K562 (cell line): Measurements from ENCODE around the gene C1orf167. TPM values are rescaled to one million over a fixed set of nuclear protein-coding genes. Genes with fewer than 3 reads are reported as not detected.

Experiments used
- ATAC-seq: fragments of 200-7000 bp; cut with Tn5 transposase; 3 replicates; pipeline ENCODE4 v1.9.1; 2020; ENCODE audit warnings: moderate library complexity
- BruUV-seq: library from RNA; stranded (reverse); fragments of 400-500 nt; replicated peaks from 2 replicates; lab custom pipeline; 2021; lab: Mats Ljungman, UMichigan
- CTCF ChIA-PET: fragments of 300-600 bp; formaldehyde crosslinking; extraction: SDS; loops from one replicate; lab custom pipeline; 2021; ENCODE audit warnings: low intra/inter-chr PET ratio; lab: Yijun Ruan, JAX
- POLR2A ChIA-PET: fragments of 300-600, 350-650 bp; sonication (Branson Sonifier 250); formaldehyde crosslinking; extraction: SDS; loops from one replicate; lab custom pipeline; 2021; ENCODE audit warnings: antibody characterized with exemption, inconsistent platforms; lab: Yijun Ruan, JAX
- DNase-seq, 4 experiments: peaks; one replicate each; pipeline versions ENCODE4 v3.0.0 to v3.0.0-alpha.2; 2011 to 2018; ENCODE audit warnings: low spot score in 3 of 4, mixed read lengths in 3 of 4; ENCODE audit errors: extremely low read depth in 1 of 4
- FAIRE-seq: peaks from 2 replicates; lab custom pipeline; 2011; peaks lifted over from hg19 to GRCh38; lab: Jason Lieb, UNC
- H2AFZ ChIP-seq: 2 replicates; pipeline ENCODE4 v1.6.0; 2011; ENCODE audit warnings: low read depth, low read length, control low read depth, inconsistent platforms
- H3K27ac ChIP-seq: fragments of 200-600 bp; 3 replicates; pipeline ENCODE4 v1.8.0; 2011; ENCODE audit warnings: low read depth, mild to moderate bottlenecking, control low read depth, inconsistent platforms, low read length, moderate library complexity, mixed read lengths; ENCODE audit errors: extremely low read depth
- H3K27me3 ChIP-seq, 2 experiments: fragments of 300-600 bp in 1 of 2; 2 replicates in 1 of 2; 3 replicates in 1 of 2; pipeline versions ENCODE4 v1.6.0 to v1.8.0; 2011; ENCODE audit warnings: inconsistent platforms in 2 of 2, low read length in 2 of 2, mild to moderate bottlenecking in 1 of 2, mixed read lengths in 1 of 2, moderate library complexity in 1 of 2; ENCODE audit not compliant: control insufficient read depth in 2 of 2, insufficient read depth in 2 of 2
- H3K36me3 ChIP-seq: fragments of 300-600 bp; 3 replicates; pipeline ENCODE4 v1.8.0; 2011; ENCODE audit warnings: mild to moderate bottlenecking, low read length, inconsistent platforms; ENCODE audit not compliant: control insufficient read depth, insufficient read depth
- H3K4me1 ChIP-seq, 2 experiments: fragments of 200-600 bp in 1 of 2; replicated peaks in 1 of 2; 2 replicates in 1 of 2; 3 replicates in 1 of 2; pipeline versions ENCODE4 v1.5.1 to v1.8.0; 2011; ENCODE audit warnings: inconsistent platforms in 2 of 2, low read length in 2 of 2, mild to moderate bottlenecking in 1 of 2, mixed read lengths in 1 of 2, moderate library complexity in 1 of 2; ENCODE audit not compliant: control insufficient read depth in 2 of 2, insufficient read depth in 2 of 2
- H3K4me2 ChIP-seq: 2 replicates; pipeline ENCODE4 v1.6.1; 2011; ENCODE audit warnings: low read length, control low read depth, inconsistent platforms, mixed read lengths; ENCODE audit not compliant: insufficient read depth
- H3K4me3 ChIP-seq: fragments of 200-600 bp; sonication (generic), shearing (Covaris generic); 2 replicates; pipeline ENCODE4 v1.5.1; 2016; ENCODE audit warnings: control low read depth, inconsistent platforms
- H3K79me2 ChIP-seq: fragments of 200-600 bp; 3 replicates; pipeline ENCODE4 v1.8.0; 2011; ENCODE audit warnings: low read length, inconsistent platforms; ENCODE audit not compliant: control insufficient read depth, insufficient read depth
- H3K9ac ChIP-seq, 2 experiments: 2 replicates each; pipeline versions ENCODE4 v1.6.0 to v1.6.1; 2011; ENCODE audit warnings: low read depth in 2 of 2, low read length in 2 of 2, control low read depth in 1 of 2, inconsistent platforms in 1 of 2, mild to moderate bottlenecking in 1 of 2, mixed read lengths in 1 of 2; ENCODE audit not compliant: insufficient read depth in 1 of 2
- H3K9me1 ChIP-seq: one replicate; pipeline ENCODE4 v1.6.0; 2011; ENCODE audit warnings: inconsistent platforms, mild to moderate bottlenecking, low read length, moderate library complexity; ENCODE audit not compliant: control insufficient read depth, insufficient read depth
- H3K9me3 ChIP-seq: replicated peaks from 2 replicates; pipeline ENCODE4 v1.5.1; 2011; ENCODE audit warnings: low read depth, low read length, inconsistent platforms; ENCODE audit not compliant: control insufficient read depth, insufficient read depth
- H4K20me1 ChIP-seq: replicated peaks from 2 replicates; pipeline ENCODE4 v1.6.1; 2011; ENCODE audit warnings: low read length, inconsistent platforms, mixed read lengths; ENCODE audit not compliant: control insufficient read depth, insufficient read depth
- E2F3 ChIP-seq: fragments of 250-450 bp; sonication (Bioruptor Pico); IDR thresholded peaks from 2 replicates; pipeline ENCODE4 v1.4.0; 2020; ENCODE audit warnings: mild to moderate bottlenecking
- ELK1 ChIP-seq: sonication (generic); formaldehyde crosslinking; IDR thresholded peaks from 2 replicates; pipeline ENCODE4 v1.8.1; 2022; ENCODE audit warnings: missing genetic modification reagents
- ILF3 ChIP-seq: fragments of 450-650 bp; IDR thresholded peaks from 2 replicates; pipeline ENCODE4 v1.6.1; 2018; ENCODE audit warnings: antibody characterized with exemption, mild to moderate bottlenecking, moderate library complexity, borderline replicate concordance
- KAT7 ChIP-seq: sonication (generic); formaldehyde crosslinking; IDR thresholded peaks from 2 replicates; pipeline ENCODE4 v1.8.0; 2022; ENCODE audit warnings: missing genetic modification reagents, mild to moderate bottlenecking, borderline replicate concordance
- KLF10 ChIP-seq: fragments of 250-450 bp; sonication (Bioruptor Pico); IDR thresholded peaks from 2 replicates; pipeline ENCODE4 v1.6.1; 2021; ENCODE audit warnings: matching md5 sums
- KLF16 ChIP-seq: IDR thresholded peaks from 2 replicates; pipeline ENCODE4 v1.6.1; 2016; ENCODE audit warnings: antibody characterized with exemption
- MEF2D ChIP-seq: conservative IDR thresholded peaks from 2 replicates; pipeline ENCODE4 v1.6.1; 2016; ENCODE audit warnings: low read depth, missing genetic modification characterization, missing compliant biosample characterization
- MNT ChIP-seq, 2 experiments: fragments of 450-650 bp; conservative IDR thresholded peaks; 2 replicates each; pipeline ENCODE4 v1.6.1; 2017; ENCODE audit warnings: mild to moderate bottlenecking in 2 of 2, moderate library complexity in 2 of 2
- MTA3 ChIP-seq: fragments of 450-650 bp; formaldehyde crosslinking; IDR thresholded peaks from 2 replicates; pipeline ENCODE4 v1.6.1; 2017; ENCODE audit warnings: mild to moderate bottlenecking, borderline replicate concordance
- MYC ChIP-seq, 2 experiments: fragments of 250-450 bp in 1 of 2; sonication (Bioruptor Pico) in 1 of 2; IDR thresholded peaks; 2 replicates each; pipeline versions ENCODE4 v1.5.1 to v1.6.1; 2012 to 2021; ENCODE audit warnings: low read depth in 2 of 2, borderline replicate concordance in 1 of 2, improper control_type of control experiment in 1 of 2, low read length in 1 of 2, mild to moderate bottlenecking in 1 of 2, moderate library complexity in 1 of 2
- NCOA1 ChIP-seq: fragments of 450-650 bp; IDR thresholded peaks from 2 replicates; pipeline ENCODE4 v1.6.1; 2016; ENCODE audit warnings: low read depth
- NFRKB ChIP-seq: fragments of 450-650 bp; IDR thresholded peaks from 2 replicates; pipeline ENCODE4 v1.6.1; 2016; ENCODE audit warnings: low read depth
- PHB ChIP-seq: fragments of 250-450 bp; sonication (Bioruptor Pico); IDR thresholded peaks from 2 replicates; pipeline ENCODE4 v1.5.0; 2021
- SUPT5H ChIP-seq: fragments of 450-650 bp; IDR thresholded peaks from 2 replicates; pipeline ENCODE4 v1.6.1; 2016
- ZBED1 ChIP-seq: IDR thresholded peaks from 2 replicates; pipeline ENCODE4 v1.6.1; 2014
- ZBTB5 ChIP-seq: fragments of 450-650 bp; IDR thresholded peaks from 2 replicates; pipeline ENCODE4 v1.6.1; 2017; ENCODE audit warnings: antibody characterized with exemption
- ZNF511 ChIP-seq: sonication (generic); formaldehyde crosslinking; IDR thresholded peaks from 2 replicates; pipeline ENCODE4 v1.8.0; 2022; ENCODE audit warnings: mild to moderate bottlenecking, missing genetic modification reagents
- ZSCAN29 ChIP-seq: fragments of 450-650 bp; IDR thresholded peaks from 2 replicates; pipeline ENCODE4 v1.6.1; 2017
- WGBS: fragments of 100-300 bp; shearing (Covaris generic); methylation state at CpG from one replicate; pipeline ENCODE4 v1.1.6; 2016; ENCODE audit warnings: low coverage, mixed read lengths; ENCODE audit not compliant: insufficient coverage; ENCODE audit errors: missing lambda C conversion rate; 5-methylcytosine and 5-hydroxymethylcytosine counted together
- in situ Hi-C: fragments of 300-500 bp; cut with MboI; formaldehyde crosslinking; loops from 4 replicates; pipeline ENCODE4 v1.15.0; 2018; ENCODE audit warnings: inconsistent platforms, mixed read lengths
- intact Hi-C: fragments of 100-400 bp; cut with micrococcal nuclease; formaldehyde crosslinking; loops from 2 replicates; pipeline ENCODE4 v1.14.2; 2022
- polyA plus RNA-seq, 8 experiments: library from polyadenylated mRNA; depleted of rRNA in 4 of 8; stranded (reverse) in 5 of 8; unstranded in 3 of 8; fragments of >200 nt; fragmentation: Nextera tagmentation in 2 of 8; fragmentation: Illumina TruSeq in 1 of 8; extraction: Ambion mirVana in 2 of 8; extraction: Trizol in 1 of 8; gene quantifications; 2 replicates each; pipeline versions ENCODE4 v1.2.1 to v1.2.3, GENCODE V29; 2011 to 2014; ENCODE audit warnings: inconsistent platforms in 1 of 8, missing spikeins in 1 of 8
- total RNA-seq, 7 experiments: library from RNA; depleted of rRNA in 6 of 7; stranded (reverse); fragments of >200 nt in 6 of 7; fragmentation: Illumina TruSeq in 2 of 7; extraction: Trizol in 2 of 7; gene quantifications; 2 replicates each; pipeline versions ENCODE4 v1.2.1 to v1.2.3, GENCODE V29; 2011 to 2021; ENCODE audit warnings: low replicate concordance in 1 of 7

C1orf167 gene
- total and polyA plus RNA-seq, 9 of the 15 experiments (the other 6 are each of a cell fraction or from before 2014, with no cell fraction given): 0.22 to 0.86 (median 0.31) TPM; not detected in 2

GRCh38 chr1:11797525-11798216, 35.7 kb downstream of the C1orf167 start:
- peak; percentile 76 for ATAC-seq
- 3% methylated on average over 6 of the region's 6 CpGs for WGBS
- Histone ChIP-seq H2AFZ (0 out of 2 replicates have a peak overlapping the region, but pooled peaks have one; percentile 7), H4K20me1 (no peaks in the 10 kb centered on the region), H3K4me1 (peaks cover 67 to 71% of the 10 kb centered on the region in 2 experiments), H3K27ac (peak overlapping the region; percentile 100), H3K4me2 (peak overlapping the region; percentile 75), H3K9ac (peak overlapping the region; percentile 79 to 80; a peak in 3 of 4 replicates), H3K79me2 (peaks cover 63% of the 10 kb centered on the region), H3K9me3 (no peaks in the 10 kb centered on the region), H3K9me1 (no peaks in the 10 kb centered on the region), H3K36me3 (peaks cover 73% of the 10 kb centered on the region), H3K4me3 (peak overlapping the region; percentile 0; the same call in 1 of the 2 replicates), H3K27me3 (no peaks in the 10 kb centered on the region)
- DNase-seq: peak; percentile 84 to 98 (median 88)
- FAIRE-seq: peak; percentile 99
- ChIA-PET POLR2A (interaction anchor here (0.6 to 10.5 kb wide), 24 partner anchors 9 to 437 kb away, joined by 3 to 115 read pairs (median 4); partner anchors contain the start of genes AGTRAP and CLCN6), CTCF (no interaction called here)
- intact Hi-C loops: loop anchor here (1.0 to 5.0 kb wide), 3 partner anchors 9 to 111 kb away; partner anchors contain the start of genes AGTRAP and CLCN6
- no TSS peak for BruUV-seq
- in situ Hi-C loops: no loop called here
- TF ChIP-seq ZSCAN29 (no peak), KLF10 (CRISPR knock-in tag) (0 out of 2 replicates have a peak, but pooled peaks have one; percentile 56), ZBTB5 (0 out of 2 replicates have a peak, but pooled peaks have one; percentile 6), SUPT5H (peak; percentile 22; the same call in 1 of the 2 replicates), MTA3 (peak; percentile 71), NCOA1 (peak; percentile 85), ZBED1 (no peak), ZNF511 (CRISPR knock-in tag) (0 out of 2 replicates have a peak, but pooled peaks have one; percentile 36), PHB (CRISPR knock-in tag) (no peak), MNT (conservative IDR thresholded peaks at IDR 0.05) (no peak), MEF2D (tag) (peak; percentile 88), KAT7 (CRISPR knock-in tag) (no peak), KLF16 (peak; percentile 82), NFRKB (peak; percentile 83), ILF3 (no peak), MYC (IDR thresholded peaks at IDR 0.05; ENCODE audit: low read depth, low read length) (peak; percentile 87), MYC (CRISPR knock-in tag; IDR thresholded peaks at IDR 0.05; ENCODE audit: borderline replicate concordance, low read depth) (0 out of 2 replicates have a peak, but pooled peaks have one; percentile 53), E2F3 (CRISPR knock-in tag) (no peak), ELK1 (no peak)
